Stimulated activated CD4-positive, alpha-beta T cell treated with anti-CD3 and anti-CD28 coated beads, Interleukin-4, amount 100 ng/mL, for 1 hour (primary cell): ENCODE measurements around the gene KLF5.
"Not testable (repeated sequence)": the region's sequence is repeated elsewhere in the genome, so short reads cannot be mapped to it uniquely, and the experiment has no call there.

ENCODE experiments used
- DNase-seq: peaks from one replicate; pipeline ENCODE4 v3.0.0-alpha.2; 2020

Gene KLF5

DNA sequence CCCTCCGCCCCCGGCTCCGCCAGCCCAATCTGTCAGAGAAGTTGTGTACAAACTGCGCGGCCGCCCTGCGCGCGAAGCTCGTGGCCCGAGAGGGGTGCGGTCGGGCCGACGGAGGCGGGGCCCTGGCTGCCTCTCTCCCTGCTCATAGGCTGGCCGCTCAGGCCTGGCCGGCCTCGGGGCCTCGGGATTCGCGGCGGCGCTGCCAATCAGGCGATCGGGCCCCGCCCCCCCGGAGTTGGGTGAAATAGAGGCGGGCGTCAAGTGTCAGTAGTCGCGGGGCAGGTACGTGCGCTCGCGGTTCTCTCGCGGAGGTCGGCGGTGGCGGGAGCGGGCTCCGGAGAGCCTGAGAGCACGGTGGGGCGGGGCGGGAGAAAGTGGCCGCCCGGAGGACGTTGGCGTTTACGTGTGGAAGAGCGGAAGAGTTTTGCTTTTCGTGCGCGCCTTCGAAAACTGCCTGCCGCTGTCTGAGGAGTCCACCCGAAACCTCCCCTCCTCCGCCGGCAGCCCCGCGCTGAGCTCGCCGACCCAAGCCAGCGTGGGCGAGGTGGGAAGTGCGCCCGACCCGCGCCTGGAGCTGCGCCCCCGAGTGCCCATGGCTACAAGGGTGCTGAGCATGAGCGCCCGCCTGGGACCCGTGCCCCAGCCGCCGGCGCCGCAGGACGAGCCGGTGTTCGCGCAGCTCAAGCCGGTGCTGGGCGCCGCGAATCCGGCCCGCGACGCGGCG is at the start of gene KLF5:
Gene KLF5 (plus strand): TSS at position 270 of the 724 bp plus-strand sequence. CDS start 323 bp downstream, at position 593.
- DNase-seq: peak; percentile 96

DNA sequence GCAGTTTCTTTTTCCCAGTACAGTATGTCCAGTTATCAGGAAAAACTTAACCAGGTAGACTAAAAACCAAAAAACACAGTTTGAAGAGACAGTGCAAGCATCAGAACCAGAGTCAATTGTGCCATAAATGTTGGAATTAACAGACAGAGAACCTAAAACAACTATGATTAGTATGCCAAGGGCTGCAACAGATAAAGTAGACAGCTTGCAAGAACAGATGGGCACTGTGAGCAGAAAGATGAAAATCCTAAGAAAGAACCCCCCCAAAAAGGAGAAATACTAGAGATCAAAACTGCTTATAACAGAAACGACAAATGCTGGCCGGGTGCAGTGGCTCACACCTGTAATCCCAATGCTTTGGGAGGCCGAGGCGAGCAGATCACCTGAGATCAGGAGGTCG is 47.1 kb upstream of the KLF5 start:
- DNase-seq: no peak

DNA sequence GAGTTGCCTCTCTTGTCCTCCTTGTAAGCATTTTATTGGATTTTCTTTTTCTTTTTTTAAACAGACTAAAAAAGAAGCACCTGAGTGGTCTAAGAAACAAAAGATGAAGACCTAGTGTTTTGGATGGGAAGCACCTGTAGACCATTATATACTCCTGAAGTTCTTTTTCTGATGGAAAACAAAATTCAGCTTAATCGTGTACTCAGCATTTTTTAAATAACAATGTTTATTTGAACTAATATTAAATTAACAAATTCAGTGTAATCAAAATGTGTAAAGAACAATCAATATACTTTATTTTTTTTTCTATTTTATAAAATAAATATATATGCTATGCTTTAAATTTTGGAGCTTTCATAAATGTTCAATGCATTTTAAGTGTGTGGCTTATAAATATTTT is 43.0 kb upstream of the KLF5 start:
- no peak for DNase-seq

DNA sequence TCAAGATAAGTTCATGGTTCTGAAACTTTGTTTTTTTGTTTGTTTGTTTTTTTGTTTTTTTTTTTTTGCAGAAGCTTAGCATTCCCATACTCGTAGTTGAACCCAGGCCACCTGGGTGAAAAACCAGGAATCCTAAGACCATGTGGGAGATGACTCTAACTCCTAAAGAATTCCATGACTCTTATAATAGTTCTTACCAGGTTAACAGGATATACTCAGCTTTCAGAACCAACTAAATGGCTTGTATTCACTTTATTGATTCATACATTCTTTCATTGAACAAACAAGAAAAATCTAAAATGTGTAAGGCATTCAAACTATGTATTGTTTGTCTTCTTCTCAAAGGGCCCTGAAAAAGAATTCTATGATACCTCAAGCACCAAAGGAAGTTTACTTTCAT is 40.5 kb upstream of the KLF5 start:
- no peak for DNase-seq

DNA sequence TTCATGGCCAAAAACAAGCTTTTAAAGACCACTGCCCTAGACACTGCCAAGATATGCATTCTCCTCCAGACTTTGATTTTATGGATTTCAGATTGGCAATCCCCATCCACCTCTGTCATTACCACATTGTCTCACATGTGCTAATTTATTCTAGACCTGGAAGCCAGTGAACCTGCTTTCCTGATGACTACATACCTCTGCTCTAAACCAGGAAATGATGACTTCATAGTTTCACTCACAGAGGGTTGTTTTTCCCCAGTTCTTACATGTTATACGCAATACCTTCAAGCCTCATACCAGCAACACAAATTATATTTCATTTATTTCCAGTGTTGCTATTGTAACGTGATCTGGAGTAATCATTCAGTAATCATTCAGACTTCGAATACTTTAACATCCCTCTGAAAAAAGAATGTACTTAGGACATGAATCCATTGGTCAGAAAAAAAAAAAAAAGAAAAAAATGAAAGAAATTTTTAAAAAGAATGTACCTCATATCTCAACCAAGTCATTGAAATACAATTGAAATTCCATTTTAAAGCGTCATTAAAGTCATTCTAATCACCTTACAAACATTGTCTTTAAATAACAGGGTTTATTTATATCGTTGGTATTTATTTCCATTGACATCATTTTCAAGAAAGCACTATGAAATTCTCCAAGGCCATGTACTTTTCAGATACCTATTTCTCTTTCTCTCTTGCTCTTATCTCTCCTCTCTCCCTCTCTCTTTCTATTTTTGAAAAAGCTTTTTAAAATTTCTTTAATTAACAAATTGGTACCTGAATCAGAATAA is 33.4 kb upstream of the KLF5 start:
- no peak for DNase-seq

DNA sequence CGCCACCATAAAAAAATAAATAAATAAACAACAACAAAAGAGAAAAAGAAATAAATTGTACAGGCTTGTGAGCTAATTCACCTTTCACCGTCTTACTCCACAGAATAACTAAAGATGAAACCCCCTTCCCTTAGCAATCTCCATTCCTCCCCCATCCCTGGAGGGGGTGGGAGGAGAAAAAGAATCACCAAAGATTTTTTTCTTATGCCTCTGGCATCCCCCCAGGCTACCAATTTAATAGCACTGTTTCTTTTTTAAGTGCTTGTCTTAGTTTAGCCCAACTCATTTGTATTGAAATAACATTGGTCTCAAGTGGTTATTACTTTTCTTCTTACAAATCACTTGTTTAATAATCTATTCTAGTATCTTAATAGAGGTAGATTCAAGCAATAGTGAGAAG is 23.9 kb upstream of the KLF5 start:
- no peak for DNase-seq

DNA sequence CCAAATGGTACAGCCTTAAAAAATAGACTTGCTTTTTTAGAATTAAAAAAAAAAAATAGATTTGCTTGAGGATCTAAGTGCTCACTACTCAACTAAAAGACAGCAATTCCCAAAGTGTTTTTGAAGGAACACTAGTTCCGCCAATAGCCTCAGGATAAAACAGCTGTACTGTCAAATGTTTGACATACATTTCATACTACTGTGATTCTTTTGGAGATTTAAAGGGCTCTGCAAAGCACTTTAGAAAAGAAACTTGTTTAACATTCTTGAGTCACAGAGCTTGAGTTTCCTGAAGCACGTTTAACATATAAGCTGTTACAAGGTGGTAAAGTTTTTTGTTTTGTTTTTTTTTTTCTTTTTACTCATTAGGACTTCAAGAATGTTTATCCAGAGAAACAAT is 23.1 kb upstream of the KLF5 start:
- DNase-seq: no peak

DNA sequence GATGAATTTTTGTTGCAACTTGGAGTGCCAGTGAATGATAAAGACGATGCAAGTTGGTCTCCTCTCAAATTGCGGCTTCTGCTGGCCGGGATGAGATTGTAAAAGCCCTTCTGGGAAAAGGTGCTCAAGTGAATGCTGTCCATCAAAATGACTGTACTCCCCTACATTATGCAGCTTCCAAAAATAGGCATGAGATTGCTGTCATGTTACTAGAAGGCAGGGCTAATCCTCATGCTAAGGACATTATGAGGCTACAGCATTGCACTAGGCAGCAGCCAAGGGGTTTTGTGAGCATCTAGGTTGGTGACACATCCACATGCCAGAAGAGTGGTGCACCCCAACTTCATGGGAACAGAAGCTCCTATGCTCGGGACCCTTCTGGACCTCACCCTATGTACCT is 22.2 kb upstream of the KLF5 start:
- no peak for DNase-seq

DNA sequence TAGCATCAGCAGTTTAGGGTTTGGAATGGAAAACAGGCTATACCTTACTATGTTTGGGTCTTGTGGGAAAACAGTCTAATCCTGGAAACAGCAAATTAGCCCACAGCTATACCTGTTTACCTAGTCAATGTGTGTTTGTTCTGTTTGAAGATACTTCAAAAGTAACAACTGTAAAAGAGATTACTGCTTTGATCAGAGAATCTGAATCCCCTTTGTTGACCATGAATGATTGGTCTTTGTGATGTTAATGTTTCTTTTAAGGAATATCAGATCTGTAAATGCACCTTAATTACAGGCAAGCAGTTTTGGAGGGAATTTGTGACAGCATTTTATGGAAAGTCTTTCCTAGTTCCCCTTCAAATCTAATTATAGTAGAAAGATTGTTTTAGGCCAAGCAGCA is 20.7 kb upstream of the KLF5 start:
- no peak for DNase-seq

DNA sequence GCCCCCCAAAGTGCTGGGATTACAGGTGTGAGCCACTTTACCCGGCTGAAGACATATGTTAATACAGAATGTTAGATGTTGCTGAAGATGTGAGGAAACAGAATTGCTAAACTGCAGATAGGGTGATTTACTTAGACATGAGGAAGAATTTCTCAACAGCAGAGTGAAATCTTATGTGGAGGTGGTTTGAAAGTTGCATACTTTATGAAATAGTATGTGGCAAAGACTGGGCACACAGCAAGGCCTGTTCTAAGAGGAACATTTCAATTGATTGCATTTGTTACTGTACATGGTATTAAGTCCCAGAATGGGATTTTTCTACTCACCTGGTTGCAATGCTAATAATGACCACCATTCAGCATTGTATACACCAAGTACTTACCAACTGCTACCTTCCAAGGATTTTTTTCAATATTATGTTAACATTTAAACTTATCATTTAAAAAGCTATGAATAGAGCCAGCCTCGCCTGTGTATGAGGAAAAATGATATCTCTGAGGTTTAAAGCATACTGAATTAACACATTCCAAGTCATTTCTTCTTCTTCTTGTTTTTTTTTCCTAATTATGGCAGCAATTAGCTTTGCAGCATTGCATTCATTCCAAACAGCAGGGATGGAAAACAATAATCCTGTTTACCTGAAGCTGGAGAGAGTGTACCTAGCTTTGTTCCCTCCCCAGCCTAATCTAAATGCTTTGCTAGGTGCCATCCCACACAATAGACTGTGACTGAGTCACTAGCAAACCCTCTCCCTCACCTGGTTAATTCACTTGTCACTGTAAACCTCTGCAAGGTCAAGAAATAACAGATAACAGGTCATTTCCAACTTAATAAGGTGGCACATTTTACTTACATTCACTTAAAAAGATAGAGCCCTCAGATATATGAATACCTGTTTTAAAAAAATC is 19.4 kb upstream of the KLF5 start:
- DNase-seq: no peak

DNA sequence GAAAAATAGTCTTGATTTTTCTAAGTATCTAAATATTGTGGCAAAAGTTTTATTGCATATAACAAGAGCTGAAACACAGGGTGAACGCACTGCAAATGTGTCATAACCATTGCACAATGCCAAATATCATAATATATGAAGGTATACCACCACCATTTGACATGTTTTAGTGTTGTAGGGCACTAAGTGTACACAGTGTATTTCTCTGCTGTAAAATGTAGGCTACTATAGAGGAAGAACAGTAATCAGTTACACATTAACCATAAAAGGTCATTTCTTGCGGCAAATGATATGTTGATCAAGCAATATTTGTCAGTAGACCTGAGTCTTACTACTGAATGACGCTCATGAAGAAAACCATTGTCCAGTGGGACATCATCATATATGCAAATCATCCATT is 18.3 kb upstream of the KLF5 start:
- no peak for DNase-seq

DNA sequence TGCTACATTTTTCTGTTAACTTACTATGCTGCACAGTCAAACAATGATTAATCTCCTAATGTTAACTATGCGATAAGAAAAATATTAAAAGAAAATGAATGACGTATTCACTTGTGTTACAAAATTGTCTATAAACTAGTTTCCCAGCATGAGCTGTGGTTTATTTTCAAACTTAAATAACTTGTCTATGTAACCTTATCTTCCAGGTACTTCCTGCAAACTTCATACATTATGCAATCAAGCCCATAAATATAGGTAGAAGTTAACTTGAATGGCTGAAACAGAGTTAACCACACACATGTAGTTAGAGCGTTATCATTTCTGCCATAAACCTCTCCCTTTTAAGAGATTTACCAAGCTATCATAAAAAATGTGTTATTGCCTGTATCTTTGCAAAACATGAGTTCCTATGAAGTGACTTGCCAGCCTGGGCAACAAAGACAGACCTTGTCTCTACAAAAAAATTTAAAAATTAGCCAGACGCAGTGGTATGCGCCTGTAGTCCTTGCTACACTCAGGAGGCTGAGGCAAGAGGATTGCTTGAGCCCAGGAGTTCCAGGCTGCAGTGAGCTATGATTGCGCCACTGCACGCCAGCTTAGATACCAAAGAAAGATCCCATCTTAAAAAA is 17.7 kb upstream of the KLF5 start:
- DNase-seq: no peak

DNA sequence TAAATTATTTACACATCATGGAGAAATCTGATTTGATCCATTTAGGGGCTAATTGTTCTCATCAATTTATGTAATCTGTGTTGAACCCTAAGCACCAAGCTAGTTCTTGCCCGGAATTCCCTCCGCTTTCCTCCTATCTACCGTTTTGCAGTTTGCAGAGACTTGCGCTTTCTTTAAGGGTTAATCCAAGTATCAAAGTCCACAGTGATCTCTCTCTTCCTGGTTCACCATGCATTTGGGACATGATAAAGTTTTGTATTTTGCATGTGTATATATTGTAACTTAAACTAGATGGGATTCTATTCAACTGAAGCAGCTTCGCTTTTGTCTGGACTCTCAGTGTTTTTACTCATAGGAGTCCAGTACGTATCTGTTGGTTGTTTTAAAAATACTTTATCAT is 13.8 kb upstream of the KLF5 start:
- no peak for DNase-seq

DNA sequence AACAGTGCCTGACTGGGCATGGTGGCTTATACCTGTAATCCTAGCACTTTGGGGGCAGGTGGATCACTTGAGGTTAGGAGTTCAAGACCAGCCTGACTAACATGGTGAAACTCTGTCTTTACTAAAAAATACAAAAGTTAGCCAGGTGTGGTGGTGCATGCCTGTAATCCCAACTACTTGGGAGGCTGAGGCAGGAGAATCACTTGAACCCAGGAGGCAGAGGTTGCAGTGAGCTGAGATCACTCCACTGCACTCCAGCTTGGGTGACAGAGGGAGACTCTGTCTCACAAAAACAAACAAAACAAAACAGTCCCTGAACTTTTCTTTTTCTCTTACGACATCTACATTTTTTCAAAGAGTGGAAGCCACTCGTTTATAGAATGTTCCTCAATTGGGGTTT is 10.2 kb upstream of the KLF5 start:
- DNase-seq: not testable (repeated sequence)

DNA sequence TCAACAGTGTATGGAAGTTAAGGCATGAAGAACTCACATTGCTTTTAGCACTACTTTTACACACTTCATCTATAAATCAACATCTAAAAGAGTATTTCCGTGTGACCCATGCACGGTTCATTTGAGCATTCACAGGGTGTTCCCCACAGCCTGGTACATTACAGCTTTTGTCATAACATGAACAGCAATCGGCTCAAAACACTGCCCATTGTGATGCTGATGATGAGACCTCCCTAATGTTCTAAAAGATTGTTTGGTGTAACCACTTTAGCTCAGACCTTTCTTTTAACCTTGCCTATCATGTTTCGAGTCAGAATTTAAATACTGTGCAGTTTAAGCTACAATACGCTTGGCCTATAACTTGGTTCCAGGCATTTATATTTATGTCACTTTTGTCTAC is 4.1 kb upstream of the KLF5 start:
- DNase-seq: no peak

DNA sequence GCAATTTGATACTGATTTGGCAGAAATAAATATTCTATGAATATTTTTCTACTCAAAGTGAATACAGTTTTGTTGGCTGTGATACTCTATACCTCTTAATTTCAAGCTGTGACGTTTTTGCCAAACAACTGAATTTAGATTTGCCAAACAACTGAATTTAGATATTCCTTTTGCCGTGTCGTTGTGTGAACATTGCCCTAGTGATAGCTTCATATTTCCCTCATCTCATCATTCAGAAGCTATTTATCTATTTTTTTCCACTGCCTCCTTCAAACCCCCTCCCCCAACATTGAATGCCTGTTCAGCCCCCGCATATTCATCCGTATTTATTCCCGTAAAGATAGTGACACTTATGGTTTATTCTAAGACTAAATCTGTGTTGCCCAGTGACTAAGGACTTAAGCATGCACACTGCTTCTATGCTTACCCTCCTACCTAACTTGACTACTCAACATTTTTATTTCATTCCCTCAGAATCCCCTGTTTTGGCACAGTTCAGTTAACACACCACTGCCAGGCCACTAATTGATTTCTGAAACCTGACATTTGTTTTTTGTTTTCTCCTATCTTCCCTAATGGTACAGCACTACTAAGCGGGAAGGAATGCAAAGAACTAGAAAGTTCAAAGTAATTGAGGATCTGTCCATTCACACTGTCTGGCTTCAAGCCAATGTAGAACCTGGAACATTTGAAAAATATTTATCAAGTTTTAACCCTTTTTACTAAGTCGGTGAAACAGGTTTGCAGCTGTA is 2.8 kb upstream of the KLF5 start:
- no peak for DNase-seq

DNA sequence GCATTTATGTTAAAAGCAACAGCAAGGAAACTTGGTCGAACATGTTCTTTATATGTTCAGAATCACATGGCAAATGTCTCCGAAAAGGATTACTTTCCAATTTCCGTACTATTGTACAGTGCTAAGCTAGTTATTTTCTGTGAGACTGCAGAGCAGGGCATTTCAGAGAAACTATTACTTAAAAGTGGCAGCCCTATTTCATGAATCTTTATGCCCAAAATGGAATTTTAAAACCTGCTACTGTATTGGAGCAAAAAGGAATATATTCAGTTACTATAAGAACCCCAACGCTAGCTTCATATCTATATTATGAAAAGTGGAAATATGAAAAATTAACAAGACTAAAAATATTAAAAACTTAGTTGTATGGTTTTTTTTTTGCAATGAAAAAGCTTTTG is 2.2 kb upstream of the KLF5 start:
- DNase-seq: no peak

DNA sequence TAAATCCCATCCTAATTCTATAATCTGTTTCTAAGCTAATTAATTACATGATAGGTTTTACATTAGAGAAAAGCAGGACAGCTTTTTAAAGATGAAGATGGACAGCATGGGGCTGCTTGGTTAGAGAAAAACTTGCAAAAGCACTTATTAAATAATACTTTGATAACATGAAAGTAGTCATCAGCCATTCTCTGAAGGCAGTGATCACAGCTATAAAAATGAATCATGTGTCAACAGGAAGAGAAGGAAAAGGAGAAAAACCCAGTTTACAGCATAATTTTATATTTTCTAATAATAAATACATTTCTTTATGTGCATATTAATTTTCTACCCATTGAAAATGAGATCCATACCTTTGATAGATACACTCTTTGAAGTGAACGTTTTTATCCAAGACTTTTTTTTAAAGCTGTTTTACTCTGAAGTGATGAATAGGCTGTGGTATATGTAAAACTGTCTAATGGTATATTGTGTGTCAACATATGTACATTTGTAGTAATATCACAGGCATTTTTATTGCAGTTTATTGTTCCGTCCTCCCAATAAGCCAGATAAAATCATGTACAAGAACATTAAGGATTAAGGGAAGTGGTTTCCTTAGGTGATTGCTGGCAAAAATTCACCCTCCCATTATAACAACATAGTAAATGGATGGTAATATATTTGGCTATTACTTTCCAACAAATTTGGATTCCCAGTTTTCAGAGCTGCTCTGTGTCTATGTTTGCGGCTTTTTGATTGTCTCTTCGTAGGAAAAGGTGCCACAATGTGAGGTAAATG is 1.3 kb upstream of the KLF5 start:
- no peak for DNase-seq

DNA sequence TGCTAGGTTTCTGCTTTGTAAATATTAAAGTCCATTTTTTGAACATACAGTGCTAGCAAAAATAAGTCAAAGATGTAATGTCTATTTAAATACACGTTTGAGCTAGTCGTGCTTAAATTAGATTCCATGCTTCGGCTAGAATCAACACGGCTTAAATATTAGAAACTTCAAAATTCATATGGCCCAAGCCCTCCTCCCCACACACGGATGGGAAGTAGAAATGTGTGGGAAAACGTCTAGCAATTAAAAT is 816 bp upstream of the KLF5 start:
- no peak for DNase-seq

DNA sequence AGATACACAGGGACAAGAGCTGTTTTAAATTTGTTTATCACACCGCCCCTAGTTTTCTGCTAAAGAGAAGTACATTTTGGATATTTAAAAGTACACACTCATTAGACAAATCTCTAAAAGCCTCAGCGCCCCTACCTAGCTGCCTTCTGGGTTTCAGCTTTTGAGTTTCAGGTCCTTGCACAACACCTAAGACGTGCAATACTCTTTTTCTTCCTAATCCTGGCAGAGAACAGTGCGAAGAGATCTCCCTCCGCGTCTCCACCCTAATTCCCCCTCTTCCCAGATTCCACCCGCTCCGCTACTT is 421 bp upstream of the KLF5 start:
- DNase-seq: no peak

DNA sequence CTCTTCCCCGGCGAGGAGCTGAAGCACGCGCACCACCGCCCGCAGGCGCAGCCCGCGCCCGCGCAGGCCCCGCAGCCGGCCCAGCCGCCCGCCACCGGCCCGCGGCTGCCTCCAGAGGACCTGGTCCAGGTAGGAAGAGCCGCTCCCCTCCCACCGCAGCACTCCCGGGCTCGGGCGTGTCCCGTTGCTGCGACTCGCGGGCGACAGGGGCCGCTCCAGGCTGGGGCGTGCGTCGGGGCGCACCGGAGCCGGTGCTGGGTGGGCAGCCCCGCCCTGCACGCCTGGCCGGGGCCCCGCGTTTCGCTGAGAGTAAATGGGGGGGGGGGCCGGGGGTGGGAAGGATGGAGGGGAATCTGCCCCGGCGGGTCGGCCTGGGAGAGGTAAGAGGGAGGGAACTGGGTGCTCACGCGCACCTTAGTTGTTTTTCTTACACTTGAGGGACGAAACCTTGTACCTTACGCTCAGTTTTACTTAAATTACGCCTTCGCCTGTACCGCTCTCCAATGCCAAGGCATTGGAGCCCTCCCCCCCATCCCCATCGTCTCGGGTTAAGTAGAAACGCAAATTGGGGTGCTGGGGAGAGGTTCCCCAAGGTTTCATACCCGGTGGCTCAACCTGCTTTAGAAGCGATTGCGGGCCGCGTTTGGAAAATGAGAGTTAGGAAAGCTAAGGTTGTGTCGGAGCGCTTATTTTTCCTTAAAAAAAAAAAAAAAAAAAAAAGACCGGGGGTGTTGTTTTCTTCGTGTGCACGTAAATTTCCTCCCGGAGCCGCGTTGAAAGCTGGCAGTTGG is 850 bp downstream of the KLF5 start:
- DNase-seq: peak; percentile 52
